Measurements from ENCODE around the gene AFF3.

AFF3 gene

GRCh38 chr2:99695130-99695943, 447.1 kb downstream of the AFF3 start:
- no peak overlapping the region for H3K27ac ChIP-seq (ENCODE audit: low read depth, low read length)
- H3K4me1 ChIP-seq (ENCODE audit: control insufficient read depth, insufficient read depth, low read length), result no peaks in the 10 kb centered on the region
- H3K36me3 ChIP-seq (ENCODE audit: control insufficient read depth, insufficient read depth, low read length), result no peaks in the 10 kb centered on the region
- no peak overlapping the region for H3K9ac ChIP-seq (ENCODE audit: low read length)
- no peaks in the 10 kb centered on the region for H3K27me3 ChIP-seq (ENCODE audit: control insufficient read depth, insufficient read depth, low read length)
- H3K4me3 ChIP-seq (ENCODE audit: low read length), result no peak overlapping the region

DNA sequence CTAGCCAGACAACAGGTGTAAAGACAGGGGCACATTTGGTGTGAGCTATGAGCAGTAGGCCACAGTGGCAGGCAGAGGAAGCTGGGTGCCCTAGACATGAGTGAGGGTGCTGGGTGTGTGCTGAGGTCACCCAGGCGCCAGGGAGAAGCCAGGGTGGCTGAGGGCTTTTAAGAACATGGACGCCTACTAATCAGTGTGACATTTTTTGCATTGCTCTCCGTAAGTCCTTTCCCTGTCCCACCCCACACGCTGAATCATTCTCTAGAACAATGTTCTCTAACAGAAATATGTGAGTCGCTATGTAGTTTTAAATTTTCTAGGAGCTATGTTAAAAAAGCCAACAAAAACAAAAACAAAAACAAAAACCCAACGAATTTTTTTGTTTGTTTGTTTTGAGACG, 448.1 kb downstream of the AFF3 start:
- Histone ChIP-seq H3K4me3 (ENCODE audit: low read length) (no peak overlapping the region), H3K4me1 (ENCODE audit: control insufficient read depth, insufficient read depth, low read length) (no peaks in the 10 kb centered on the region), H3K27me3 (ENCODE audit: control insufficient read depth, insufficient read depth, low read length) (no peaks in the 10 kb centered on the region), H3K36me3 (ENCODE audit: control insufficient read depth, insufficient read depth, low read length) (no peaks in the 10 kb centered on the region), H3K27ac (ENCODE audit: low read depth, low read length) (no peak overlapping the region), H3K9ac (ENCODE audit: low read length) (no peak overlapping the region)

DNA sequence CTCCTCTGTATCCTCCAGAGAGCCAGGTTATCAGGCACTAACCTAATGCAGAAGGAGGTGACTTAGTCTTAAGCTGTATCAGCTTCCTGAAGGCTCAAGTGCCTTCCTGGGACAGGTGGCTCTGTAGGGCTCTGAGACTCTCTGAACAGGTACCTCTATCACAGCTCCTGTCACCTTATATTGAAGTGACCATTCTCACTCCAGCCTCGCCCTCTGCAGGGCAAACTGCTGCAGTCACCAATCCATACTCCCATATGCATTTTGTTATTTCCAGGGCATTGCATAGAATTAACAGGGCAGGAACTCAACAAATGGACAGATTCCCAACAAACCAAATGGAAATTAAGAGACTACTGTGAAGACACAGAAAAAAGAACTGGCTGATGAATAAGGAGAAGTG, 449.6 kb downstream of the AFF3 start:
- Histone ChIP-seq H3K36me3 (ENCODE audit: control insufficient read depth, insufficient read depth, low read length) (no peaks in the 10 kb centered on the region), H3K27me3 (ENCODE audit: control insufficient read depth, insufficient read depth, low read length) (no peaks in the 10 kb centered on the region), H3K4me3 (ENCODE audit: low read length) (no peak overlapping the region), H3K4me1 (ENCODE audit: control insufficient read depth, insufficient read depth, low read length) (no peaks in the 10 kb centered on the region), H3K9ac (ENCODE audit: low read length) (no peak overlapping the region), H3K27ac (ENCODE audit: low read depth, low read length) (no peak overlapping the region)

GRCh38 chr2:99691926-99692325, 450.5 kb downstream of the AFF3 start:
- Histone ChIP-seq H3K27me3 (ENCODE audit: control insufficient read depth, insufficient read depth, low read length) (no peaks in the 10 kb centered on the region), H3K4me3 (ENCODE audit: low read length) (no peak overlapping the region), H3K4me1 (ENCODE audit: control insufficient read depth, insufficient read depth, low read length) (no peaks in the 10 kb centered on the region), H3K9ac (ENCODE audit: low read length) (no peak overlapping the region), H3K36me3 (ENCODE audit: control insufficient read depth, insufficient read depth, low read length) (no peaks in the 10 kb centered on the region), H3K27ac (ENCODE audit: low read depth, low read length) (no peak overlapping the region)

- Histone ChIP-seq H3K27ac (ENCODE audit: low read depth, low read length) (no peak overlapping the region), H3K36me3 (ENCODE audit: control insufficient read depth, insufficient read depth, low read length) (no peaks in the 10 kb centered on the region), H3K4me3 (ENCODE audit: low read length) (no peak overlapping the region)
Observed at GRCh38 chr2:99689145-99689742, 453.1 kb downstream of the AFF3 start.

GRCh38 chr2:99688699-99689098, 453.7 kb downstream of the AFF3 start:
- Histone ChIP-seq H3K27ac (ENCODE audit: low read depth, low read length) (no peak overlapping the region), H3K4me1 (ENCODE audit: control insufficient read depth, insufficient read depth, low read length) (no peaks in the 10 kb centered on the region), H3K36me3 (ENCODE audit: control insufficient read depth, insufficient read depth, low read length) (no peaks in the 10 kb centered on the region), H3K27me3 (ENCODE audit: control insufficient read depth, insufficient read depth, low read length) (no peaks in the 10 kb centered on the region), H3K9ac (ENCODE audit: low read length) (no peak overlapping the region), H3K4me3 (ENCODE audit: low read length) (no peak overlapping the region)

More at GRCh38 chr2:99689145-99689742, 453.1 kb downstream of the AFF3 start:
- Histone ChIP-seq H3K9ac (ENCODE audit: low read length) (no peak overlapping the region), H3K27me3 (ENCODE audit: control insufficient read depth, insufficient read depth, low read length) (no peaks in the 10 kb centered on the region), H3K4me1 (ENCODE audit: control insufficient read depth, insufficient read depth, low read length) (no peaks in the 10 kb centered on the region)

DNA sequence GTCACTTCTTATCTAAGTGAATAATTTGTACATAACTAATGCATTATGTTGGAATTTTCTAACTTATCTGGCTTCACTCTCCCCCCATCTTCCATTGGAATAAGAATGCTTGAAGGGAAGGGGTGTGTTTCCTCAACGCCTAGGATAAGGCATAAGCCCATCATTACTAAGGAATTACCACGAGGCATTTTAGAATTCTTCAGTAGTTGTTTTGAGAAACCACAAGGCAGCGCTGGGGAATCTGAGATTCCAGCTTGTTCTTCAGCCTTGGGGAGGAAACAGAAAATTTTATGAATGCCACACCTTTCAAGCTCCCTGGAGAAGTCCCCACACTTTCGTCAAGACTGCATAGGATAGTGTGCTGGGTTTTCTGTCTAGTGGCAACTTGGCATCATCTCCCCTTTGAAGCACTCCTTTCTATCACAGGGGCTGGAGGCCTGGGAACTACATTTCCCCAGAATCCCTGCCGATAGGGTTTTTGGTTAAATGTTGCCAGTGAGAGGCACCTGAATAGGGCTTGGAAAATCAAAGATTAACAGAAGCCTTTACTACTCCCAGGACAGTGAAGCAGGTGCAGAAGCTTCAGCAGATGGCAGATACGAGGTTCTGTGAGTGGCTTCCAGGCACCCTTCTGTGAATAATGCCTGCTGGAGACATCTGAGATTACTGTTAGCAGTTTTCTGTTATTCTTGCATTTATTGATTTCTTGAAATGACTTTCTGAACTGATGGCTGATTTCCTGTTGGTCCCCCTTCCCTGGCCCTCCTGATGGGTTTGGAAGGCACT, 459.9 kb downstream of the AFF3 start:
- H3K36me3 ChIP-seq (ENCODE audit: control insufficient read depth, insufficient read depth, low read length), result no peaks in the 10 kb centered on the region
- no peak overlapping the region for H3K9ac ChIP-seq (ENCODE audit: low read length)
- no peak overlapping the region for H3K27ac ChIP-seq (ENCODE audit: low read depth, low read length)
- H3K4me3 ChIP-seq (ENCODE audit: low read length), result no peak overlapping the region
- no peaks in the 10 kb centered on the region for H3K4me1 ChIP-seq (ENCODE audit: control insufficient read depth, insufficient read depth, low read length)
- H3K27me3 ChIP-seq (ENCODE audit: control insufficient read depth, insufficient read depth, low read length), result no peaks in the 10 kb centered on the region

DNA sequence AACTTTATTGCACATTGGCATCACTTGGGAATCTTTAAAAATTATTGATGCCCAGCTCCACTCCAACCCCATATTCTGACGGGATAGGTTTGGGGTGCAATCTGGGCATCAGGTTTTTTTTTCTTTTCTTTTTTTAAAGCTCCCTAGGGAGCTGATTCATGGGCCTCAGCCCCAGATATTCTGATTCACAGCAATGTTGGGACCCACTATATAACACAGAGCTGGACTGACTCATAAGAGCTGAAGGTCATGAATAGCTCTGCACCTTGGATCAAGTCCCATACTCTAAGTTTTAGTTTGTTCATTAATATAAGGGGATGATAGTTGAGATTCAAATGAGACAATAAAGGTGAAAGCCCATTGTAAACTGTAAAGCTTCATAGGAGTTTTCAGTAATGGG, 461.4 kb downstream of the AFF3 start:
- H3K27me3 ChIP-seq (ENCODE audit: control insufficient read depth, insufficient read depth, low read length), result no peaks in the 10 kb centered on the region
- H3K36me3 ChIP-seq (ENCODE audit: control insufficient read depth, insufficient read depth, low read length), result no peaks in the 10 kb centered on the region
- no peak overlapping the region for H3K4me3 ChIP-seq (ENCODE audit: low read length)
- no peak overlapping the region for H3K27ac ChIP-seq (ENCODE audit: low read depth, low read length)
- H3K9ac ChIP-seq (ENCODE audit: low read length), result no peak overlapping the region
- H3K4me1 ChIP-seq (ENCODE audit: control insufficient read depth, insufficient read depth, low read length), result no peaks in the 10 kb centered on the region

DNA sequence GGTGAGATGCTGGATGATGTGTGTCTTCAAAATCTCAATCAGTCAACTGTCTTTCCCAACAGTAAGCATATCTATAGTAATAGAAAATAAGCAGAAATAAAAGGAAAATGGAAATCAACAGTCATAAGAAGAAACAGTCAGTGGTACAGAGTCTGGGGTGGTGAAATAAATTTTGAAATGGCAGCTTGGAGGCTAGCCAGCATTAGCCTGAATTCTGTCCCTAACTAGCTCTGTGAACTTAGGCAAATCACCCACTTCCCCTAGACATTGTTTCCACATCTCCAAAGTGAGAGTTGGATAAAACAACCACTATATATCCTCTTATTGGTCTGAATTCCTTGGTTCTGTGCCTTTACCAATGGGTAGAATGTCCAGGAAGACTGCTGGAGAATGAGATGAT, 462.9 kb downstream of the AFF3 start:
- H3K27ac ChIP-seq (ENCODE audit: low read depth, low read length), result no peak overlapping the region
- no peak overlapping the region for H3K9ac ChIP-seq (ENCODE audit: low read length)
- H3K36me3 ChIP-seq (ENCODE audit: control insufficient read depth, insufficient read depth, low read length), result no peaks in the 10 kb centered on the region
- H3K4me3 ChIP-seq (ENCODE audit: low read length), result no peak overlapping the region
- no peaks in the 10 kb centered on the region for H3K27me3 ChIP-seq (ENCODE audit: control insufficient read depth, insufficient read depth, low read length)
- H3K4me1 ChIP-seq (ENCODE audit: control insufficient read depth, insufficient read depth, low read length), result no peaks in the 10 kb centered on the region

GRCh38 chr2:99678625-99679024, 463.8 kb downstream of the AFF3 start:
- Histone ChIP-seq H3K4me3 (ENCODE audit: low read length) (no peak overlapping the region), H3K27ac (ENCODE audit: low read depth, low read length) (no peak overlapping the region), H3K9ac (ENCODE audit: low read length) (no peak overlapping the region), H3K36me3 (ENCODE audit: control insufficient read depth, insufficient read depth, low read length) (no peaks in the 10 kb centered on the region), H3K4me1 (ENCODE audit: control insufficient read depth, insufficient read depth, low read length) (no peaks in the 10 kb centered on the region), H3K27me3 (ENCODE audit: control insufficient read depth, insufficient read depth, low read length) (no peaks in the 10 kb centered on the region)

DNA sequence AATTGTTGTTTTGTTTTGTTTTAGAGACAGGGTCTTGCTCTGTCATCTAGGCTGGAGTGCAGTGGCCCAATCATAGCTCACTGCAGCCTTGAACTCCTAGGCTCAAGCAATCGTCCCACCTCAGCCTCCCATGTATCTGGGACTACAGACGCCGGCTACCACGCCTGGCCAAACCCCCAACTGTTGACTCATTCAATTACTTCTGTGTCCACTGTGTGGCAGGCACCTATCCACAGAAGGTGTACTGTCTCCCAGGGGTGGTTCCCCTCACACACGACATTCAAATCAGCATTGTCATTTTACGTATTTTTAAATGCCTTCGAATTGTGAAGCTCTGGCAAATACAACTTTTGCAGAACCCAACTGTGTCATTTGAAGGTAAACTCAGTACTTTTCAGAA, 464.6 kb downstream of the AFF3 start:
- no peaks in the 10 kb centered on the region for H3K27me3 ChIP-seq (ENCODE audit: control insufficient read depth, insufficient read depth, low read length)
- no peaks in the 10 kb centered on the region for H3K4me1 ChIP-seq (ENCODE audit: control insufficient read depth, insufficient read depth, low read length)
- H3K27ac ChIP-seq (ENCODE audit: low read depth, low read length), result no peak overlapping the region
- no peak overlapping the region for H3K9ac ChIP-seq (ENCODE audit: low read length)
- H3K4me3 ChIP-seq (ENCODE audit: low read length), result no peak overlapping the region
- H3K36me3 ChIP-seq (ENCODE audit: control insufficient read depth, insufficient read depth, low read length), result no peaks in the 10 kb centered on the region

- Histone ChIP-seq H3K27me3 (ENCODE audit: control insufficient read depth, insufficient read depth, low read length) (no peaks in the 10 kb centered on the region), H3K36me3 (ENCODE audit: control insufficient read depth, insufficient read depth, low read length) (no peaks in the 10 kb centered on the region), H3K4me1 (ENCODE audit: control insufficient read depth, insufficient read depth, low read length) (no peaks in the 10 kb centered on the region), H3K27ac (ENCODE audit: low read depth, low read length) (no peak overlapping the region), H3K4me3 (ENCODE audit: low read length) (no peak overlapping the region), H3K9ac (ENCODE audit: low read length) (no peak overlapping the region)
Observed at GRCh38 chr2:99675130-99675661, 467.2 kb downstream of the AFF3 start.
